ENCODE data around the gene STIP1.

The STIP1 gene

GRCh38 chr11:64230171-64230984 lies 44.4 kb downstream of the STIP1 start, which contains the start of gene DNAJC4:
Gene DNAJC4, plus strand, starts transcription at chr11:64230548. Its CDS starts 307 bp downstream, at chr11:64230855.
- Histone ChIP-seq H3K9ac (peak within 1 kb of the TSS; percentile 76 to 89 (median 82)), H3K36me3 (peaks cover 0 to 6% (median 0%) of the 10 kb centered on the region in 11 experiments; a peak in 3 of 22 replicates), H3K9me3 (replicated peaks in 1 of 11) (no peaks in the 10 kb centered on the region), H3K4me2 (peak within 1 kb of the TSS; percentile 94 to 100 (median 99)), H4K20me1 (peaks cover 0 to 34% (median 3%) of the 10 kb centered on the region in 11 experiments; a peak in 12 of 22 replicates), H3K4me1 (peaks cover 69 to 87% (median 81%) of the 10 kb centered on the region in 10 experiments), H3K4me3 (peak within 1 kb of the TSS; percentile 65 to 79 (median 70)), H3K27ac (peak within 1 kb of the TSS; percentile 34 to 89 (median 84); a peak in 21 of 22 replicates), H3K27me3 (no peaks in the 10 kb centered on the region)
- TF ChIP-seq Cebpa-rat (IDR thresholded peaks at IDR 0.05): no peak

- peaks cover 0 to 37% (median 8%) of the 10 kb centered on the region in 11 experiments; a peak in 10 of 22 replicates for H4K20me1 ChIP-seq
- peak overlapping the region; percentile 76 to 89 (median 82) for H3K9ac ChIP-seq
- no peak for TF ChIP-seq Cebpa-rat (IDR thresholded peaks at IDR 0.05)
- peaks cover 75 to 88% (median 83%) of the 10 kb centered on the region in 10 experiments for H3K4me1 ChIP-seq
- H3K27me3 ChIP-seq: no peaks in the 10 kb centered on the region
- peak overlapping the region; percentile 34 to 89 (median 84); a peak in 21 of 22 replicates for H3K27ac ChIP-seq
- H3K36me3 ChIP-seq: peaks cover 0 to 10% (median 3%) of the 10 kb centered on the region in 11 experiments; a peak in 7 of 22 replicates
- no peaks in the 10 kb centered on the region for H3K9me3 ChIP-seq (replicated peaks in 1 of 11)
- H3K4me3 ChIP-seq: peak overlapping the region; percentile 65 to 79 (median 70)
- H3K4me2 ChIP-seq: peak overlapping the region; percentile 94 to 100 (median 99)
Observed at GRCh38 chr11:64230985-64231365, 45.0 kb downstream of the STIP1 start.

DNA sequence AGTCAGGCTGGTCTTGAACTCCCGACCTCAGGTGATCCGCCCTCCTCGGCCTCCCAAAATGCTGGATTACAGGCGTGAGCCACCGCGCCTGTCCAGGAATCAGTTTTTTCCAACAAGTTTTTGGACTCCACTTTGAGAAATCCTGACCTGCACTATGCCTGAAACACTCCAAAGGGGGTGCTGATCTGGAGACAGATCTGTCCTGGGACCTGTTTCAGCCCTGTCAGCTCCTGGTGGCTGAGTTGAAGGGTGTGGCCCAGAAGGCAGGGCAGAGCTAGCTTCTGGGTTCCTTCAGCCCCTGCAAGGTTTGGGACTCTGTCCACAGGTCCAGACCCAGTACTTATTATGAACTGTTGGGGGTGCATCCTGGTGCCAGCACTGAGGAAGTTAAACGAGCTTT lies 45.6 kb downstream of the STIP1 start:
- H3K9ac ChIP-seq: peak overlapping the region in 10 of 11 experiments; percentile 11 to 89 (median 82); a peak in 18 of 22 replicates
- peaks cover 80 to 88% (median 83%) of the 10 kb centered on the region in 10 experiments for H3K4me1 ChIP-seq

DNA sequence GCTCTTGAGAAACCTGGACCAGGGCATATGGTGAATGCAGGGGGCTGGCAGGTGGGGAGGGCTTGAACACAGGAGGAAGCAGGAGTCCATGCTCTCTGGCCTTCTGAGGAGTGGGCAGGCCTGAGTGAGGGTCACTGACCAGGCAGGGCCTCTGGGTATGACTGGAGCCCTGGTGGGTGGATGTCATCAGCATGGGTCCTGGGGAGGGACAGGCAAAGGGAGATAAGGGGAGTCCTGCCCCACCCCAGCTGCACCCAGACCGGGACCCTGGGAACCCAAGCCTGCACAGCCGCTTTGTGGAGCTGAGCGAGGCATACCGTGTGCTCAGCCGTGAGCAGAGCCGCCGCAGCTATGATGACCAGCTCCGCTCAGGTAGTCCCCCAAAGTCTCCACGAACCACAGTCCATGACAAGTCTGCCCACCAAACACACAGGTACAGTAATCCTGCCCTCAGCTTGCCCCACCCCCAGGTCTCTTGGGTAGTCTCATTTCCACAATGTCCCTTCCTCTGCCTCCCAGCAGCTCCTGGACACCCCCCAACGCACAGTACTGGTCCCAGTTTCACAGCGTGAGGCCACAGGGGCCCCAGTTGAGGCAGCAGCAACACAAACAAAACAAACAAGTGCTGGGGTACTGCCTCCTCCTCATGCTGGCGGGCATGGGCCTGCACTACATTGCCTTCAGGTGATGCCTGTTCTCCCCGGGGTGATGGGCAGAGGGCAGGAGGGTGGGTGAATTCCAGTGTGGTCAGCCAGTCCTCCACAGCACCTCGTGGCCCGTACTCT lies 46.4 kb downstream of the STIP1 start:
- Histone ChIP-seq H3K36me3 (peaks cover 0 to 22% (median 9%) of the 10 kb centered on the region in 11 experiments; a peak in 16 of 22 replicates), H3K27ac (peak overlapping the region in 5 of 11 experiments; percentile 38 to 89 (median 83); a peak in 6 of 22 replicates), H3K4me2 (peak overlapping the region; percentile 94 to 100 (median 99)), H3K27me3 (no peaks in the 10 kb centered on the region), H4K20me1 (peaks cover 0 to 38% (median 11%) of the 10 kb centered on the region in 11 experiments; a peak in 10 of 22 replicates), H3K4me3 (peak overlapping the region in 2 of 10 experiments; percentile 77 to 79; a peak in 4 of 20 replicates), H3K9me3 (replicated peaks in 1 of 11) (no peaks in the 10 kb centered on the region), H3K4me1 (peaks cover 78 to 88% (median 83%) of the 10 kb centered on the region in 10 experiments), H3K9ac (peak overlapping the region in 8 of 11 experiments; percentile 11 to 89 (median 82); a peak in 11 of 22 replicates)
- TF ChIP-seq Cebpa-rat (IDR thresholded peaks at IDR 0.05): no peak

More for the DNA sequence above, 45.6 kb downstream of the STIP1 start:
- H3K4me2 ChIP-seq: peak overlapping the region; percentile 94 to 100 (median 99)
- peak overlapping the region in 8 of 11 experiments; percentile 38 to 89 (median 84); a peak in 14 of 22 replicates for H3K27ac ChIP-seq
- H3K9me3 ChIP-seq (replicated peaks in 1 of 11): no peaks in the 10 kb centered on the region
- H3K36me3 ChIP-seq: peaks cover 0 to 13% (median 6%) of the 10 kb centered on the region in 11 experiments; a peak in 7 of 22 replicates
- peak overlapping the region; percentile 65 to 79 (median 70); a peak in 17 of 20 replicates for H3K4me3 ChIP-seq
- H3K27me3 ChIP-seq: no peaks in the 10 kb centered on the region
- no peak for TF ChIP-seq Cebpa-rat (IDR thresholded peaks at IDR 0.05)
- H4K20me1 ChIP-seq: peaks cover 0 to 38% (median 11%) of the 10 kb centered on the region in 11 experiments; a peak in 10 of 22 replicates

- no peak for TF ChIP-seq Cebpa-rat (IDR thresholded peaks at IDR 0.05)
- Histone ChIP-seq H3K4me1 (peaks cover 78 to 88% (median 83%) of the 10 kb centered on the region in 10 experiments), H3K27ac (peak overlapping the region in 2 of 11 experiments; percentile 38 to 84; a peak in 1 of 22 replicates), H3K27me3 (no peaks in the 10 kb centered on the region), H4K20me1 (peaks cover 0 to 38% (median 11%) of the 10 kb centered on the region in 11 experiments; a peak in 10 of 22 replicates), H3K4me3 (no peak overlapping the region; a peak in 1 of 20 replicates), H3K9ac (peak overlapping the region in 7 of 11 experiments; percentile 43 to 89 (median 82); a peak in 6 of 22 replicates), H3K9me3 (replicated peaks in 1 of 11) (no peaks in the 10 kb centered on the region), H3K36me3 (peaks cover 3 to 27% (median 15%) of the 10 kb centered on the region in 11 experiments; a peak in 20 of 22 replicates), H3K4me2 (peak overlapping the region; percentile 94 to 100 (median 99); a peak in 21 of 22 replicates)
Observed at GRCh38 chr11:64232967-64233315, 47.0 kb downstream of the STIP1 start.

GRCh38 chr11:64233913-64234586 lies 48.1 kb downstream of the STIP1 start, which contains the start of gene VEGFB:
Gene VEGFB, plus strand, starts transcription at chr11:64234584. Its CDS starts 250 bp downstream, at chr11:64234834.
- H3K9ac ChIP-seq: peak within 1 kb of the TSS; percentile 66 to 83 (median 77)
- H4K20me1 ChIP-seq: peaks cover 0 to 38% (median 11%) of the 10 kb centered on the region in 11 experiments; a peak in 10 of 22 replicates
- H3K36me3 ChIP-seq: peaks cover 13 to 37% (median 23%) of the 10 kb centered on the region in 11 experiments; a peak in 21 of 22 replicates
- H3K27ac ChIP-seq: peak within 1 kb of the TSS; percentile 40 to 70 (median 65); a peak in 21 of 22 replicates
- H3K27me3 ChIP-seq: no peaks in the 10 kb centered on the region
- H3K4me3 ChIP-seq: peak within 1 kb of the TSS; percentile 67 to 84 (median 72)
- peaks cover 78 to 88% (median 83%) of the 10 kb centered on the region in 10 experiments for H3K4me1 ChIP-seq
- TF ChIP-seq Cebpa-rat (IDR thresholded peaks at IDR 0.05): no peak
- H3K4me2 ChIP-seq: peak within 1 kb of the TSS; percentile 98 to 100 (median 99)
- H3K9me3 ChIP-seq (replicated peaks in 1 of 11): no peaks in the 10 kb centered on the region

- Histone ChIP-seq H3K9ac (peak overlapping the region; percentile 66 to 83 (median 77)), H3K27me3 (no peaks in the 10 kb centered on the region), H4K20me1 (peaks cover 0 to 30% (median 11%) of the 10 kb centered on the region in 11 experiments; a peak in 10 of 22 replicates)
Observed at GRCh38 chr11:64234647-64235379, 48.8 kb downstream of the STIP1 start.

More at GRCh38 chr11:64234647-64235379, 48.8 kb downstream of the STIP1 start:
- no peak for TF ChIP-seq Cebpa-rat (IDR thresholded peaks at IDR 0.05)
- Histone ChIP-seq H3K4me1 (peaks cover 78 to 87% (median 83%) of the 10 kb centered on the region in 10 experiments), H3K9me3 (replicated peaks in 1 of 11) (no peaks in the 10 kb centered on the region), H3K36me3 (peaks cover 13 to 38% (median 23%) of the 10 kb centered on the region in 11 experiments; a peak in 21 of 22 replicates), H3K4me2 (peak overlapping the region; percentile 93 to 99 (median 97)), H3K27ac (peak overlapping the region; percentile 40 to 70 (median 63); a peak in 20 of 22 replicates), H3K4me3 (peak overlapping the region; percentile 67 to 84 (median 72))

Measured in BLaER1 treated with 17β-estradiol and CSF1 and Interleukin-3, amounts not matched to agents 10 nM and 100 nM (cell line).